SK-N-DZ (cell line): ENCODE measurements around the gene GLOD5.
"Not testable (repeated sequence)": the region's sequence is repeated elsewhere in the genome, so short reads cannot be mapped to it uniquely, and the experiment has no call there.

ENCODE experiments used
- DNase-seq: peaks from one replicate; pipeline ENCODE4 v3.0.0-alpha.2; 2015; ENCODE audit warnings: low spot score

The GLOD5 gene

DNA sequence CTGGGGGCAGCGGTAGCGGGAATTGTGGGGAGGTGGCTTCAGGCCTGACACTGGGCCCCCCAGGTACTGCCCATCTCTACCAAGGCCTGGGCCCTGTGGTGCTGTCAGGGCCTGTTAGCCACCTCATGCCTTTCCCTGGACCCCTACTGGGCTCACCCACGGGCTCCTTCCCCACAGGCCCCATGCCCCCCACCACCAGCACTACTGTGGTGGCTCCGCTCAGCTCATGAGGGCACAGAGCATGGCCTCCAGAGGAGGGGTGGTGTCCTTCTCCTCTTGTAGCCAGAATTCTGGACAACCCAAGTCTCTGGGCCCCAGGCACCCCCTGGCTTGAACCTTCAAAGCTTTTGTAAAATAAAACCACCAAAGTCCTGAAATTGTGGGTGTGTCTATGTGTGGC, 32.4 kb downstream of the GLOD5 start:
- DNase-seq, result no peak

DNA sequence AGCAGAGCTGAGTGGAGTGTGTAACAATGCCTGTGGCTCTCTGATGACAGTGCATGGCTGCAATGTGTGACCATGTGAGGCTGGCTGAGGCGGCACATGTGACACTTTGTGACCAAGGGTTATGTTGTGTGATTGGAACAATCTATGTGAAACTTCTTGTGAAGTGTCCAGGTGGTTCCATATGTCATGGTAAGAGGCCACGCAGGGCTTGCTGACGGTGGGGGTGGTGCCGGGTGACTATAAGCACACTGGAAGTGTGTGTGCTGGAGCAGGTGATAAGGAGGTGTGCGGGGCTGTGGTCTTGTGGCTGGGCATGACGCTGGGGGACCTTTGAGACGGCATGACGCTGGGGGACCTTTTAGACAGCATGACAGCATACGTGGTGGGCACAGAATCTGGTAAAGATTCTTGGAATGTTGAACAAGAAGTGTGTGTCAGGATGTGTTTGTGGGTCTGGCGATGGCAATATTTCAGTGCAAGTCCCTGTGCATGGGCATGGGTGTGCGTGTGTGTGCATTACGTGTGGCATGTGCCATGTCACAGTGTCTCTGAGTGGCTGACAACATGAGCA, 32.9 kb downstream of the GLOD5 start:
- DNase-seq, result no peak

DNA sequence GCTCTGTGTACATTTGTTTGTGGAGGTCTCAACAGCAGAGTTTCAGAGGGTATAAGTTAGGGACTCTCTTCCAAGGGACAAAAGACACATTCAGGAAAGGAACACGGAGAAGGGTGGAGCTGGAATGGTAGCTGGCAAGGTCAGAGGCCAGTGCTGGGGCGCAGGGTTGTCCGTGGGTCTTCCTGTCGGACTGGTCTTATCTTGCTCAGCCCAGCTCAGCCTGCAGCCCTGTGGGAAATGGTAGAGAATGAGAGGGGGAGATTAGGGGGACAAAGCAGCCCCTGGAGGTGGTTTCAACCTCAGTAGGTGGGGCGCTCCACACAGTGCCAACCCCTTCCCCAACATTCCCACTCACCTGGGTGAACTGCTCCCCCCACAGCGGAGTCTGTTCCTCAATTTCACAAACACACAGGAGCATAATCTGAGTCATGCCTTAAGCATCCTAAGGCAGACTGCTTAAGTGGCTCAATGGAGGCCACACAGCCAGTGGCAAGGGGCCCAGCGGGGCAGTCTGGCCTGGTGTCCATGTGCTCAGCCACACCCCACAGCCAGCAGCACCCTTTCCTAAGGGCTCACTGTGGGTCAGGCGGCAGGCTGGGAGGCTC, 33.5 kb downstream of the GLOD5 start:
- DNase-seq, result no peak

DNA sequence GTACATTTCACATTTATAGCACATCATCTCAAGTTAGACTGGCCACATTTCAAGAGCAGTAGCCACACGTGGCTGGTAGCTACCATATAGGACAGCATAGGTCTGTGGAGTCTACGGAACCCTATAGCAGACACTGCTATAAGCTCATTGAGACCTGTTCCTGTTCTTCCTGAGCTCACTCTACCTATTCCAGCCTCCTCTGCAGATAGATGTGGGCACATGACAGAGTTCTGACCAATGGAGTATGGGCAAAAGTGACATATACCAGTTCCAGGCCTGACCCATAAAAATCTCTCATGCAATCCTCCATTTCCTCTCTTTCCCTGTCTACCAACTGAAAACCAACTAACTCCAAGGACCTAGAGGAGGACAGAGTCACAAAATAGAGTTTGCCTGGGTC, 36.8 kb downstream of the GLOD5 start:
- DNase-seq, result no peak

DNA sequence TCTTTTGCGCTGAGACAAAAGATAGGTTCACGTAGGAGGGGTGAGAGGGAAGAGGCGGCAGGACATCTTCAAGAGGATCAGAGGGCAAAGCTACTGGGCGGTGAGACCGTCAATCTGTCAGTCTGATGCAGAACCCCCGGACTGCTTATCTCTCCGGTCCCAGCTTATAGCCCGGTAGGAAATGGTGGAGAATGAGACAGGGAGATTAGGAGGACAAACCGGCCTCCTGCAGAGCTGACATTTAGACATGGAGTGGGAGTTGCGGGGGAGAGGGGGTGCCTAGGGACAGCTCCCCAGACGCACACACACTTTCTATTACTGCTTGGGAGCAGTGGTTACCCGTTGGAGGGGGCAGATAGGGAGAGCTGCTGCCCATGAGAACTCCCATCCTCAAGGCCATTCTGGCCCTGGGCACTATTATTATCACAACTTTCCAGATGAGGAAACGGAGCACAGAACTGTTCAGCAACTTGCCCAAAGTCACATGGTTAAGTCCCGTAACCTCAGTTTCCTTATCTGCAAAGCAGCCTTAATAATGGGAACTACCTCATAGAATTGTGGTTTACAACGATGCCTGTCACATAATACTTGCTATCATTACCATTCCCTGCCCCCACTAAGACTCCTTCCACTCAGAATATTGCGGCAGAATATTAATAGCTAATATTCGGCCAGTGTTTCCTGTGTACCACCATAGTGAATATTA, 39.2 kb downstream of the GLOD5 start:
- no peak for DNase-seq

DNA sequence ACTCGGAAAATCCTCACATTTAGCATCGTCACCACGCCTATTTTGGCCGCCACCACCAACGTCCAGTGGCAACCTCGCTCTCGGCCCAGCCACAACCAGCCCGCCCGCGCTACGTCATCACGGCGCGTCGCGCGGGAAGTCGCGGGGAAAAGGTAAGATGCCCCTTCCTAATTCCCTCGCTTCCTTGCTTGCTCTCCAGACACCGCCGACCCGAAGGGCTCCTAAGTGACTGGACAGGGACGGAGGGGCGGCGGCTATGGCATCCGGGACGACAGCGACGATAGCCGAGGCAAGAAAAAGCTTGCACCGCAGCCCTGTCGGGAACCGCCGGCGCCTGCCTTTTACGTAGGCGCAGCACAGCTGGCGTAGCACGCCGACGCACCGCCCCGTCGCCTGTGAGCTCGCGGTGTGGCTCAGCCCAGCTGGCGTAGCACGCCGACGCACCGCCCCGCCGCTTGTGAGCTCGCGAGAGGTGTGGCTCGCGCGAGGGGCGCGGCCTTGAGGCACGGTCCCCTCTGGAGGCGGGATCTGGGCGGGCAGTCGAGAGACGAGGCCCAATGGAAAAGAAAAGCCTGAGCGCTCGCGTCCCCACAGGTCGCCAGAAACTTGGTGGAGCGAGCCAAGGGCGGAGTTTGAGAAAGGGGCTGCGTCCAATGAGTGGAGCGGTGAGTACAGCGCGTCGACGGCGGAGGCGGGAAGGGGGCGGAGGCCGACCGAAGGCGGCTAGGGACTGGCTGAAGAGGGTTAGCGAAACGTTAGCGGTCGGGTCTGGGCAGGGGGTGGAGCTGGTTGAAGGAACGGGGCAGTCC, 39.9 kb downstream of the GLOD5 start, which contains the start of gene HDAC6:
TSS of gene HDAC6 (plus strand) at position 788 of the 809 bp plus-strand sequence. CDS start 626 bp downstream, outside the sequence.
- DNase-seq, result peak; percentile 98

- DNase-seq, result peak; percentile 90
Observed at GRCh38 chrX:48802089-48802904, 40.8 kb downstream of the GLOD5 start.

- DNase-seq, result no peak
Observed at GRCh38 chrX:48802905-48803200, 41.3 kb downstream of the GLOD5 start.

GRCh38 chrX:48806081-48806480, 44.5 kb downstream of the GLOD5 start:
- DNase-seq, result no peak

DNA sequence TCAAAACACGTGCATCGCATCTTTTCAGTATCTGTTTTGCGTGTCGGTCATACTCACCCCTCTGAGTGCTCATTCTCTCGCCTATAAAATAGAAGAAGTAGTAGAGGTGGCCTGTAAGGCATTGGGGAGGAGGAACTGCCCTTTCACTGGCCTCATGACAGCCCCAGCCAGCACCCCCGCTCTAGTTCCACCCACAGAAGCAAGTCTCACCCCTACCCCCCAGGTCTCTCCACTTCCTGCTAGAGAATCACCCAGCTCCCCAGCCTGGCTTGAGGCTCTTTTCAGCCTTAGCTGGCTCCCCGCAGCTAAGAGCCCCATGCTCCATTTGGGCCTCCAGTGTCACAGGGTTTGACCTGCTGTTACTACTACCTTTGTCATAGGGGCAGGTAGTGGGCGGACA, 52.1 kb downstream of the GLOD5 start:
- DNase-seq, result no peak

DNA sequence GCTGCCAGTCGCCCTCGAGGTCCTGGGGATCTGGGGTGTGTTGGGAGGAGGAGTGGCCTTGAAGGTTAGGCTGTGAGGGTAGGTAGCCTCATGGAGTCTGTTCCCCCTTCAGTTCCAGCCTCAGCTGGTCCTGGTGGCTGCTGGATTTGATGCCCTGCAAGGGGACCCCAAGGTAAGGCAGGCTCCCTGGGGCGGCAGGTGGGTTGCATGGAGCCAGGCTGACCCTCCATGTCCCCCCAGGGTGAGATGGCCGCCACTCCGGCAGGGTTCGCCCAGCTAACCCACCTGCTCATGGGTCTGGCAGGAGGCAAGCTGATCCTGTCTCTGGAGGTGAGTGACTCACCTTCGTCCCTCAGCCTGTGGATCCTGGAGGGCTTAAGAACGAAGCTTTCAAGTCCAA, 53.2 kb downstream of the GLOD5 start:
- no peak for DNase-seq

GRCh38 chrX:48815266-48815665, 53.7 kb downstream of the GLOD5 start:
- no peak for DNase-seq

DNA sequence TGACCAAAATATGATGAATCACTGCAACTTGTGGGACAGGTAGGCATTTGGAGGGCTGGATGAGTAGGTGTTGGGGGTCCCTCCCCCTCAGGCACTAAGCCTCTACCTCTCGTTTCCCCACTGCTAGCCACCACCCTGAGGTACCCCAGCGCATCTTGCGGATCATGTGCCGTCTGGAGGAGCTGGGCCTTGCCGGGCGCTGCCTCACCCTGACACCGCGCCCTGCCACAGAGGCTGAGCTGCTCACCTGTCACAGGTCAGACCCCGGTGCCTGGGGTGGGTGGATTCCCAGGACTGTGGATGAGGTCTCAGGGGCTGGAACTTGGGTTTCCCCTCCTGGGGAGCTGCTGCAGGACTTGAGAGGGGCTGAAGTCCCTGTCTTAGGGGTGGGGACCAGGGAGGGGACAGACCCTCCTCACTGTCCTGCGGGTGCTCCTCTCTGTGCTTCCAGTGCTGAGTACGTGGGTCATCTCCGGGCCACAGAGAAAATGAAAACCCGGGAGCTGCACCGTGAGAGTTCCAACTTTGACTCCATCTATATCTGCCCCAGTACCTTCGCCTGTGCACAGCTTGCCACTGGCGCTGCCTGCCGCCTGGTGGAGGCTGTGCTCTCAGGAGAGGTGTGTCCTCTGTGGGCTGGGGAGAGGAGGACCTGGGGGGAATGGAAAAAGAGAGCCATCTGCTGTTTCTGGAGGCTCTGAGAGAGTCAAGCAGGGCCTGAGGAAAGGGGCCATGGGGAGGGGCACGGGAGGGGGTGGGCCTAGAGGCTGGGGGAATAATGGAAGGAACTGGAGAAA, 54.7 kb downstream of the GLOD5 start:
- no peak for DNase-seq

DNA sequence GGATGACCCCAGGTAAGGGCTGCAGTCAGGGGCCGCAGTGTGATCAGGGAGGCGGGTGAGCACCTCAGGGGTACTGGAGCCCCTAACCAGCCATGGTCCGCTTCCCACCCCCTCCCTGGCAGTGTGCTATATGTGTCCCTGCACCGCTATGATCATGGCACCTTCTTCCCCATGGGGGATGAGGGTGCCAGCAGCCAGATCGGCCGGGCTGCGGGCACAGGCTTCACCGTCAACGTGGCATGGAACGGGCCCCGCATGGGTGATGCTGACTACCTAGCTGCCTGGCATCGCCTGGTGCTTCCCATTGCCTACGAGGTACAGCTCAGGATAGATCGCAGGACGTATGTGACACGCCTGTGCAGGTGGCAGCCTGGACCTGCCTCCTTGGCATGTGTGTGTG, 56.6 kb downstream of the GLOD5 start:
- no peak for DNase-seq

- no peak for DNase-seq
Observed at GRCh38 chrX:48818866-48819265, 57.3 kb downstream of the GLOD5 start.

- not testable (repeated sequence) for DNase-seq
Observed at GRCh38 chrX:48819394-48819793, 57.8 kb downstream of the GLOD5 start.

GRCh38 chrX:48823053-48823452, 61.5 kb downstream of the GLOD5 start:
- no peak for DNase-seq
